Osteoblast (primary cell): ENCODE results near the gene WWC1. TPM values are rescaled to one million over a fixed set of nuclear protein-coding genes. Genes with fewer than 3 reads are reported as not detected.

Source experiments
- DNase-seq: peaks from one replicate; pipeline ENCODE4 v3.0.0; 2011; ENCODE audit warnings: low spot score, mixed read lengths; ENCODE audit not compliant: insufficient read length; ENCODE audit errors: missing footprints
- H2AFZ ChIP-seq: 2 replicates; pipeline ENCODE4 v1.6.0; 2011; ENCODE audit warnings: mild to moderate bottlenecking, low read length
- H3K27ac ChIP-seq: 2 replicates; pipeline ENCODE4 v1.5.1; 2011; ENCODE audit warnings: mild to moderate bottlenecking, low read depth, low read length, moderate library complexity
- H3K27me3 ChIP-seq: 2 replicates; pipeline ENCODE4 v1.6.0; 2012; ENCODE audit warnings: mild to moderate bottlenecking, control low read depth, inconsistent platforms, low read length, moderate library complexity; ENCODE audit not compliant: insufficient read depth
- H3K36me3 ChIP-seq: 2 replicates; pipeline ENCODE4 v1.5.1; 2011; ENCODE audit warnings: mild to moderate bottlenecking, low read length, control low read depth, moderate library complexity; ENCODE audit not compliant: insufficient read depth
- H3K4me1 ChIP-seq: 2 replicates; pipeline ENCODE4 v1.5.1; 2011; ENCODE audit warnings: mild to moderate bottlenecking, low read length, control low read depth, moderate library complexity; ENCODE audit not compliant: insufficient read depth
- H3K4me2 ChIP-seq: 2 replicates; pipeline ENCODE4 v1.6.0; 2011; ENCODE audit warnings: mild to moderate bottlenecking, low read length; ENCODE audit not compliant: insufficient read depth
- H3K4me3 ChIP-seq: fragments of 200-600 bp; sonication (generic); 3 replicates; pipeline ENCODE4 v1.5.1; 2012; ENCODE audit warnings: mild to moderate bottlenecking, low read length, inconsistent platforms; ENCODE audit not compliant: insufficient read depth
- H3K79me2 ChIP-seq: 2 replicates; pipeline ENCODE4 v1.6.0; 2012; ENCODE audit warnings: mild to moderate bottlenecking, low read length, control low read depth, inconsistent platforms; ENCODE audit not compliant: insufficient read depth
- H3K9me3 ChIP-seq: 2 replicates; pipeline ENCODE4 v1.5.1; 2011; ENCODE audit warnings: low read depth, low read length, control low read depth
- H4K20me1 ChIP-seq: 2 replicates; pipeline ENCODE4 v1.6.0; 2012; ENCODE audit warnings: mild to moderate bottlenecking, low read length, control low read depth; ENCODE audit not compliant: insufficient read depth
- CTCF ChIP-seq: IDR thresholded peaks from 2 replicates; pipeline ENCODE4 v1.5.1; 2011; ENCODE audit warnings: mild to moderate bottlenecking, low read depth, low read length, moderate library complexity; ENCODE audit errors: extremely low read depth
- total RNA-seq: library from RNA; depleted of rRNA; stranded (reverse); fragments of >200 nt; gene quantifications from 2 replicates; pipeline ENCODE4 v1.2.3, GENCODE V29; 2012

The WWC1 gene
- total RNA-seq, 1 donor = 1.4 TPM

- TF ChIP-seq CTCF = no peak
Measured at GRCh38 chr5:168254013-168254693, 37.3 kb upstream of the WWC1 start.

GRCh38 chr5:168260353-168261226, 30.9 kb upstream of the WWC1 start:
- H3K79me2 ChIP-seq = no peaks in the 10 kb centered on the region
- no peak overlapping the region for H3K27ac ChIP-seq
- no peaks in the 10 kb centered on the region for H3K36me3 ChIP-seq
- H3K9me3 ChIP-seq = no peaks in the 10 kb centered on the region
- no peaks in the 10 kb centered on the region for H3K4me1 ChIP-seq
- TF ChIP-seq CTCF = no peak
- no peak overlapping the region for H2AFZ ChIP-seq
- H3K4me2 ChIP-seq = no peak overlapping the region
- H3K4me3 ChIP-seq = no peak overlapping the region
- H3K27me3 ChIP-seq = no peaks in the 10 kb centered on the region
- H4K20me1 ChIP-seq = no peaks in the 10 kb centered on the region
- no peak for DNase-seq

More at GRCh38 chr5:168254013-168254693, 37.3 kb upstream of the WWC1 start:
- Histone ChIP-seq H2AFZ (no peak overlapping the region), H4K20me1 (no peaks in the 10 kb centered on the region), H3K4me2 (no peak overlapping the region), H3K4me1 (no peaks in the 10 kb centered on the region), H3K27ac (no peak overlapping the region), H3K36me3 (no peaks in the 10 kb centered on the region), H3K79me2 (no peaks in the 10 kb centered on the region), H3K9me3 (no peaks in the 10 kb centered on the region), H3K27me3 (no peaks in the 10 kb centered on the region), H3K4me3 (no peak overlapping the region)
- no peak for DNase-seq

- TF ChIP-seq CTCF = no peak
- no peak for DNase-seq
- Histone ChIP-seq H3K79me2 (no peaks in the 10 kb centered on the region), H3K4me3 (no peak overlapping the region), H3K4me1 (no peaks in the 10 kb centered on the region), H3K36me3 (no peaks in the 10 kb centered on the region), H2AFZ (no peak overlapping the region), H3K4me2 (no peak overlapping the region), H3K27ac (no peak overlapping the region), H3K27me3 (no peaks in the 10 kb centered on the region), H3K9me3 (no peaks in the 10 kb centered on the region), H4K20me1 (no peaks in the 10 kb centered on the region)
Measured at GRCh38 chr5:168261227-168261571, 30.2 kb upstream of the WWC1 start.

GRCh38 chr5:168262042-168262743, 29.3 kb upstream of the WWC1 start:
- no peak for DNase-seq
- H3K27me3 ChIP-seq = no peaks in the 10 kb centered on the region
- H2AFZ ChIP-seq = no peak overlapping the region
- no peak overlapping the region for H3K4me3 ChIP-seq
- no peak for TF ChIP-seq CTCF
- no peak overlapping the region for H3K4me2 ChIP-seq
- H3K79me2 ChIP-seq = no peaks in the 10 kb centered on the region
- no peaks in the 10 kb centered on the region for H3K9me3 ChIP-seq
- no peaks in the 10 kb centered on the region for H4K20me1 ChIP-seq
- no peaks in the 10 kb centered on the region for H3K36me3 ChIP-seq
- no peak overlapping the region for H3K27ac ChIP-seq
- no peaks in the 10 kb centered on the region for H3K4me1 ChIP-seq
